GM12878 (cell line): ENCODE results near the gene MAD1L1. TPM values are rescaled to one million over a fixed set of nuclear protein-coding genes. Genes with fewer than 3 reads are reported as not detected.

Experiments
- ATAC-seq: fragments of 200-7000 bp; cut with Tn5 transposase; 3 replicates; pipeline ENCODE4 v1.9.1; 2020; ENCODE audit warnings: mild to moderate bottlenecking, moderate library complexity
- BruUV-seq: library from RNA; stranded (reverse); fragments of 400-500 nt; replicated peaks from 2 replicates; lab custom pipeline; 2021; lab: Mats Ljungman, UMichigan
- CTCF ChIA-PET: fragments of 300-600 bp; sonication (Branson Sonifier 250); formaldehyde crosslinking; extraction: SDS; loops from one replicate; lab custom pipeline; 2021; ENCODE audit warnings: inconsistent platforms; lab: Yijun Ruan, JAX
- POLR2A ChIA-PET: fragments of 350-600 bp; formaldehyde crosslinking; extraction: SDS; loops from one replicate; lab custom pipeline; 2021; ENCODE audit warnings: inconsistent platforms; lab: Charles Lee
- RAD21 ChIA-PET: fragments of 300-600 bp; sonication (Branson Sonifier 250); formaldehyde crosslinking; loops from one replicate; lab custom pipeline; 2023; ENCODE audit warnings: antibody characterized with exemption; ENCODE audit not compliant: unreplicated experiment; lab: Charles Lee
- SMC1A ChIA-PET: fragments of 300-600 bp; sonication (Branson Sonifier 250); formaldehyde crosslinking; loops from one replicate; lab custom pipeline; 2023; ENCODE audit not compliant: unreplicated experiment, uncharacterized antibody; lab: Charles Lee
- DNase-seq: peaks from one replicate; pipeline ENCODE4 v3.0.0-alpha.2; 2011; ENCODE audit warnings: low read depth, low spot score
- FAIRE-seq: peaks from 3 replicates; lab custom pipeline; 2011; peaks lifted over from hg19 to GRCh38; lab: Jason Lieb, UNC
- H2AFZ ChIP-seq: 2 replicates; pipeline ENCODE4 v1.6.0; 2011; ENCODE audit warnings: low read depth, low read length, control low read depth; ENCODE audit not compliant: control insufficient read depth
- H3K27ac ChIP-seq: 2 replicates; pipeline ENCODE4 v1.5.1; 2011; ENCODE audit warnings: control low read depth; ENCODE audit not compliant: control insufficient read depth, insufficient read depth
- H3K27me3 ChIP-seq, 2 experiments: replicated peaks in 1 of 2; 2 replicates each; pipeline versions ENCODE4 v1.6.0 to v1.6.1; 2011; ENCODE audit warnings: low read length in 1 of 2; ENCODE audit not compliant: control insufficient read depth in 2 of 2, insufficient read depth in 2 of 2
- H3K36me3 ChIP-seq, 2 experiments: 2 replicates each; pipeline ENCODE4 v1.5.1; 2011; ENCODE audit warnings: low read length in 1 of 2; ENCODE audit not compliant: control insufficient read depth in 2 of 2, insufficient read depth in 2 of 2
- H3K4me1 ChIP-seq: 2 replicates; pipeline ENCODE4 v1.6.1; 2011; ENCODE audit warnings: mild to moderate bottlenecking, low read length, moderate library complexity, mixed read lengths; ENCODE audit not compliant: control insufficient read depth, insufficient read depth
- H3K4me2 ChIP-seq: 2 replicates; pipeline ENCODE4 v1.6.0; 2011; ENCODE audit warnings: control low read depth; ENCODE audit not compliant: control insufficient read depth, insufficient read depth
- H3K4me3 ChIP-seq: fragments of 200-600 bp; sonication (generic); 2 replicates; pipeline ENCODE4 v1.5.1; 2016
- H3K79me2 ChIP-seq: 2 replicates; pipeline ENCODE4 v1.6.0; 2011; ENCODE audit warnings: low read length; ENCODE audit not compliant: control insufficient read depth, insufficient read depth
- H3K9ac ChIP-seq: 2 replicates; pipeline ENCODE4 v1.8.0; 2011; ENCODE audit warnings: low read length, control low read depth, mixed read lengths; ENCODE audit not compliant: control insufficient read depth, insufficient read depth
- H3K9me3 ChIP-seq: replicated peaks from 3 replicates; pipeline ENCODE4 v1.5.1; 2011; ENCODE audit warnings: mild to moderate bottlenecking, low read length; ENCODE audit not compliant: control insufficient read depth, insufficient read depth
- H4K20me1 ChIP-seq: 2 replicates; pipeline ENCODE4 v1.6.0; 2011; ENCODE audit not compliant: control insufficient read depth, insufficient read depth
- ATF7 ChIP-seq: fragments of 450-650 bp; IDR thresholded peaks from 2 replicates; pipeline ENCODE4 v1.6.1; 2016; ENCODE audit warnings: low read depth, mild to moderate bottlenecking
- EGR1 ChIP-seq, 2 experiments: IDR thresholded peaks; 1 replicate in 1 of 2; 2 replicates in 1 of 2; pipeline ENCODE4 v1.6.1; 2011 to 2012; ENCODE audit warnings: low read depth in 2 of 2, low read length in 2 of 2, borderline replicate concordance in 1 of 2, mild to moderate bottlenecking in 1 of 2, moderate library complexity in 1 of 2
- HDAC2 ChIP-seq: fragments of 200-600 bp; sonication (generic); IDR thresholded peaks from 2 replicates; pipeline ENCODE4 v1.6.1; 2017
- IRF5 ChIP-seq: fragments of 450-650 bp; IDR thresholded peaks from 2 replicates; pipeline ENCODE4 v1.6.1; 2017; ENCODE audit warnings: borderline replicate concordance
- JUNB ChIP-seq: IDR thresholded peaks from 2 replicates; pipeline ENCODE4 v1.6.1; 2016; ENCODE audit warnings: antibody characterized with exemption, mild to moderate bottlenecking
- MEF2B ChIP-seq: fragments of 450-650 bp; IDR thresholded peaks from 2 replicates; pipeline ENCODE4 v1.6.1; 2018; ENCODE audit warnings: mild to moderate bottlenecking, moderate library complexity; ENCODE audit not compliant: partially characterized antibody, poor library complexity, severe bottlenecking
- MTA3 ChIP-seq: IDR thresholded peaks from 2 replicates; pipeline ENCODE4 v1.6.1; 2012; ENCODE audit warnings: low read length, inconsistent platforms, borderline replicate concordance
- MYC ChIP-seq: IDR thresholded peaks from 2 replicates; pipeline ENCODE4 v1.6.1; 2011; ENCODE audit warnings: mild to moderate bottlenecking, low read length, moderate library complexity, inconsistent platforms; ENCODE audit not compliant: insufficient read depth, insufficient replicate concordance, insufficient read length, severe bottlenecking
- NKRF ChIP-seq: fragments of 450-650 bp; conservative IDR thresholded peaks from 2 replicates; pipeline ENCODE4 v1.6.1; 2017; ENCODE audit warnings: mild to moderate bottlenecking, moderate library complexity
- WGBS: methylation state at CpG from one replicate; pipeline ENCODE4 v1.1.6; 2016; ENCODE audit warnings: low lambda C conversion rate; ENCODE audit not compliant: insufficient replicate concordance, insufficient coverage; ENCODE audit errors: missing lambda C conversion rate; 5-methylcytosine and 5-hydroxymethylcytosine counted together
- in situ Hi-C: fragments of 300-500 bp; cut with MboI; formaldehyde crosslinking; loops from 9 replicates; pipeline ENCODE4 v1.14.3; 2018; ENCODE audit warnings: mixed read lengths
- intact Hi-C: fragments of 100-400 bp; cut with micrococcal nuclease; formaldehyde crosslinking; loops from one replicate; pipeline ENCODE4 v1.14.2; 2022; ENCODE audit not compliant: unreplicated experiment
- polyA plus RNA-seq, 11 experiments: library from polyadenylated mRNA; depleted of rRNA in 4 of 11; unstranded in 6 of 11; stranded (reverse) in 5 of 11; fragments of >200 nt; fragmentation: Nextera tagmentation in 4 of 11; fragmentation: Illumina TruSeq in 1 of 11; extraction: Ambion mirVana in 4 of 11; extraction: Trizol in 1 of 11; gene quantifications; 1 replicate in 1 of 11; 2 replicates in 10 of 11; pipeline versions ENCODE4 v1.2.1 to v1.2.3, GENCODE V29; 2011 to 2016; ENCODE audit warnings: inconsistent platforms in 2 of 11, missing spikeins in 2 of 11, low read depth in 1 of 11
- total RNA-seq, 4 experiments: library from RNA; depleted of rRNA in 3 of 4; stranded (reverse); fragments of >200 nt in 3 of 4; fragmentation: Illumina TruSeq in 1 of 4; extraction: Trizol in 1 of 4; gene quantifications; 2 replicates each; pipeline versions ENCODE4 v1.2.1 to v1.2.3, GENCODE V29; 2013 to 2021

Gene MAD1L1
- total and polyA plus RNA-seq, 10 of the 15 experiments (the other 5 are each of a cell fraction or from before 2014, with no cell fraction given) = 2.2 to 76.8 (median 38.3) TPM

- TF ChIP-seq JUNB (no peak), MEF2B (no peak), MYC (no peak), HDAC2 (no peak), IRF5 (no peak), MTA3 (no peak), ATF7 (no peak), NKRF (no peak), EGR1 (IDR thresholded peaks at IDR 0.05; ENCODE audit: borderline replicate concordance in 1 of 2, low read depth in 2 of 2, low read length in 2 of 2) (no peak)
- TF ChIP-seq, all 136 proteins: peak for 0
- ATAC-seq (no peak), DNase-seq (no peak), FAIRE-seq (no peak)
- H2AFZ ChIP-seq = no peak overlapping the region
- H4K20me1 ChIP-seq = no peaks in the 10 kb centered on the region
- H3K27me3 ChIP-seq = no peaks in the 10 kb centered on the region
- BruUV-seq = no TSS peak
- no peak overlapping the region for H3K9ac ChIP-seq
- no peaks in the 10 kb centered on the region for H3K9me3 ChIP-seq
- peaks cover 5 to 7% of the 10 kb centered on the region in 2 experiments; a peak in 3 of 4 replicates for H3K36me3 ChIP-seq
- intact Hi-C loops (no loop called here), in situ Hi-C loops (no loop called here)
- H3K79me2 ChIP-seq = no peaks in the 10 kb centered on the region
- no peak overlapping the region for H3K27ac ChIP-seq
- CTCF ChIA-PET = interaction anchor here (1.0 kb wide), 2 partner anchors 25 to 80 kb away, joined by 3 to 4 read pairs; no protein-coding TSS in a partner anchor
- RAD21 ChIA-PET = no interaction called here
- H3K4me1 ChIP-seq = no peaks in the 10 kb centered on the region
- SMC1A ChIA-PET = no interaction called here
- POLR2A ChIA-PET = no interaction called here
- no peak overlapping the region for H3K4me2 ChIP-seq
- no peak overlapping the region for H3K4me3 ChIP-seq
- WGBS = 88% methylated on average over 29 of the region's 29 CpGs
These were observed 103.2 kb downstream of the MAD1L1 start for GRCh38 chr7:2129323-2130095.
